K562 (cell line): ENCODE data around the gene ERGIC1. TPM values are rescaled to one million over a fixed set of nuclear protein-coding genes. Genes with fewer than 3 reads are reported as not detected.
A peak's percentile ranks its signal among the peaks of the same experiment; 100 is the strongest.

Experiments used
- AFF4 ChIP-seq: sonication (generic); formaldehyde crosslinking; IDR thresholded peaks from 2 replicates; pipeline ENCODE4 v1.8.0; 2023; ENCODE audit warnings: mild to moderate bottlenecking, missing genetic modification reagents
- CREB1 ChIP-seq, 2 experiments: sonication (generic) in 1 of 2; formaldehyde crosslinking in 1 of 2; IDR thresholded peaks; 2 replicates each; pipeline versions ENCODE4 v1.6.1 to v1.8.0; 2012 to 2022; ENCODE audit warnings: inconsistent platforms in 1 of 2, mild to moderate bottlenecking in 1 of 2, missing genetic modification reagents in 1 of 2, moderate library complexity in 1 of 2
- E2F3 ChIP-seq: fragments of 250-450 bp; sonication (Bioruptor Pico); IDR thresholded peaks from 2 replicates; pipeline ENCODE4 v1.4.0; 2020; ENCODE audit warnings: mild to moderate bottlenecking
- EHMT2 ChIP-seq: fragments of 450-650 bp; IDR thresholded peaks from 2 replicates; pipeline ENCODE4 v1.6.1; 2018; ENCODE audit warnings: antibody characterized with exemption
- FOXJ3 ChIP-seq: sonication (generic); formaldehyde crosslinking; IDR thresholded peaks from 2 replicates; pipeline ENCODE4 v1.4.0; 2020; ENCODE audit warnings: mild to moderate bottlenecking, missing genetic modification reagents
- MAFG ChIP-seq: fragments of 450-650 bp; conservative IDR thresholded peaks from 2 replicates; pipeline ENCODE4 v1.6.1; 2016; ENCODE audit warnings: missing genetic modification characterization, missing compliant biosample characterization
- SMAD4 ChIP-seq: fragments of 250-450 bp; sonication (Bioruptor Pico); conservative IDR thresholded peaks from 2 replicates; pipeline ENCODE4 v1.8.0; 2021; ENCODE audit warnings: inconsistent platforms, mild to moderate bottlenecking, moderate library complexity
- SPI1 ChIP-seq: IDR thresholded peaks from 2 replicates; pipeline ENCODE4 v1.6.1; 2011; ENCODE audit warnings: low read depth, low read length, control low read depth, borderline replicate concordance
- SRSF3 ChIP-seq: fragments of 200-400 bp; formaldehyde crosslinking; IDR thresholded peaks from 2 replicates; pipeline ENCODE4 v1.6.1; 2016; ENCODE audit warnings: mild to moderate bottlenecking, low read length, moderate library complexity; ENCODE audit not compliant: insufficient read depth
- TRIM24 ChIP-seq, 2 experiments: fragments of 450-650 bp; IDR thresholded peaks; 2 replicates each; pipeline ENCODE4 v1.6.1; 2016
- polyA plus RNA-seq, 8 experiments: library from polyadenylated mRNA; depleted of rRNA in 4 of 8; stranded (reverse) in 5 of 8; unstranded in 3 of 8; fragments of >200 nt; fragmentation: Nextera tagmentation in 2 of 8; fragmentation: Illumina TruSeq in 1 of 8; extraction: Ambion mirVana in 2 of 8; extraction: Trizol in 1 of 8; gene quantifications; 2 replicates each; pipeline versions ENCODE4 v1.2.1 to v1.2.3, GENCODE V29; 2011 to 2014; ENCODE audit warnings: inconsistent platforms in 1 of 8, missing spikeins in 1 of 8
- total RNA-seq, 7 experiments: library from RNA; depleted of rRNA in 6 of 7; stranded (reverse); fragments of >200 nt in 6 of 7; fragmentation: Illumina TruSeq in 2 of 7; extraction: Trizol in 2 of 7; gene quantifications; 2 replicates each; pipeline versions ENCODE4 v1.2.1 to v1.2.3, GENCODE V29; 2011 to 2021; ENCODE audit warnings: low replicate concordance in 1 of 7
- TF ChIP-seq, protein P1 (sequence below): fragments of 450-650 bp; IDR thresholded peaks from 2 replicates; pipeline ENCODE4 v1.6.1; 2016; ENCODE audit warnings: mild to moderate bottlenecking, moderate library complexity

Gene ERGIC1
- total and polyA plus RNA-seq, 9 of the 15 experiments (the other 6 are each of a cell fraction or from before 2014, with no cell fraction given) = 5.5 to 68.4 (median 36.4) TPM

DNA sequence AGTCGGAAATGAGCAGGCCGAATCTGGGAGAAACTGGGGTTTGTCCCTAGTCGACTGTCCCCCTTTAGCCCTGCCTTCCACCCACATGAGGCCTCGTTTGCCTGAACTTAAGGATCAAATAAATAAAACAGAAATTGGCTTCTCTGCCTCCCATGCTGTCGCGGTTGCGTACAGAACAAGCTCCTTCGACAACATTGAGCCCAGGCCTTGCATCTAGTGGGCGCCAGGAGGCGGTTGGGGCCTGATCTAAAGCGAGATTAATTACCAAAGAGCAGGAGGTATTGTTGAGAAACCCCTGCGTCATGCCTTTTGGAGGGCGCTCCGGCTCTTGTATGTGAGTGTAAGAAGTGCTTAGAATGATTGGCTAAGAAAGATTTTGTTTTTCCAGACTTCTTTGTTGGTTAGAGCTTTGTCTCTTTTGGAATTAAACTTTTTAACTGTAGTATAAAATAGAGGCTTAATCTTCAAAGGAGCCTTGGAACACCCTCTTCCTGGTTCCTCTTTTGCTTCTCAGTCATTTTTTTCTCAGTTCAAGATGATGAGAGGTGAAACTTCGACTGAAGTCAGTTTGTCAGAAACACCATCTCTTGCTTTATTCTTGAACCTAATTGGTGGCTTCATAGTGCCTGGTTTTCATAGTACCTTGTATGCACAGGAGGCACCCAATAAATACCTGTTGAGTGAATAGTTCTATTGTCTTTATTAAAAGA, 150.3 kb downstream of the ERGIC1 start (continued):
- TF ChIP-seq, protein P1, sequence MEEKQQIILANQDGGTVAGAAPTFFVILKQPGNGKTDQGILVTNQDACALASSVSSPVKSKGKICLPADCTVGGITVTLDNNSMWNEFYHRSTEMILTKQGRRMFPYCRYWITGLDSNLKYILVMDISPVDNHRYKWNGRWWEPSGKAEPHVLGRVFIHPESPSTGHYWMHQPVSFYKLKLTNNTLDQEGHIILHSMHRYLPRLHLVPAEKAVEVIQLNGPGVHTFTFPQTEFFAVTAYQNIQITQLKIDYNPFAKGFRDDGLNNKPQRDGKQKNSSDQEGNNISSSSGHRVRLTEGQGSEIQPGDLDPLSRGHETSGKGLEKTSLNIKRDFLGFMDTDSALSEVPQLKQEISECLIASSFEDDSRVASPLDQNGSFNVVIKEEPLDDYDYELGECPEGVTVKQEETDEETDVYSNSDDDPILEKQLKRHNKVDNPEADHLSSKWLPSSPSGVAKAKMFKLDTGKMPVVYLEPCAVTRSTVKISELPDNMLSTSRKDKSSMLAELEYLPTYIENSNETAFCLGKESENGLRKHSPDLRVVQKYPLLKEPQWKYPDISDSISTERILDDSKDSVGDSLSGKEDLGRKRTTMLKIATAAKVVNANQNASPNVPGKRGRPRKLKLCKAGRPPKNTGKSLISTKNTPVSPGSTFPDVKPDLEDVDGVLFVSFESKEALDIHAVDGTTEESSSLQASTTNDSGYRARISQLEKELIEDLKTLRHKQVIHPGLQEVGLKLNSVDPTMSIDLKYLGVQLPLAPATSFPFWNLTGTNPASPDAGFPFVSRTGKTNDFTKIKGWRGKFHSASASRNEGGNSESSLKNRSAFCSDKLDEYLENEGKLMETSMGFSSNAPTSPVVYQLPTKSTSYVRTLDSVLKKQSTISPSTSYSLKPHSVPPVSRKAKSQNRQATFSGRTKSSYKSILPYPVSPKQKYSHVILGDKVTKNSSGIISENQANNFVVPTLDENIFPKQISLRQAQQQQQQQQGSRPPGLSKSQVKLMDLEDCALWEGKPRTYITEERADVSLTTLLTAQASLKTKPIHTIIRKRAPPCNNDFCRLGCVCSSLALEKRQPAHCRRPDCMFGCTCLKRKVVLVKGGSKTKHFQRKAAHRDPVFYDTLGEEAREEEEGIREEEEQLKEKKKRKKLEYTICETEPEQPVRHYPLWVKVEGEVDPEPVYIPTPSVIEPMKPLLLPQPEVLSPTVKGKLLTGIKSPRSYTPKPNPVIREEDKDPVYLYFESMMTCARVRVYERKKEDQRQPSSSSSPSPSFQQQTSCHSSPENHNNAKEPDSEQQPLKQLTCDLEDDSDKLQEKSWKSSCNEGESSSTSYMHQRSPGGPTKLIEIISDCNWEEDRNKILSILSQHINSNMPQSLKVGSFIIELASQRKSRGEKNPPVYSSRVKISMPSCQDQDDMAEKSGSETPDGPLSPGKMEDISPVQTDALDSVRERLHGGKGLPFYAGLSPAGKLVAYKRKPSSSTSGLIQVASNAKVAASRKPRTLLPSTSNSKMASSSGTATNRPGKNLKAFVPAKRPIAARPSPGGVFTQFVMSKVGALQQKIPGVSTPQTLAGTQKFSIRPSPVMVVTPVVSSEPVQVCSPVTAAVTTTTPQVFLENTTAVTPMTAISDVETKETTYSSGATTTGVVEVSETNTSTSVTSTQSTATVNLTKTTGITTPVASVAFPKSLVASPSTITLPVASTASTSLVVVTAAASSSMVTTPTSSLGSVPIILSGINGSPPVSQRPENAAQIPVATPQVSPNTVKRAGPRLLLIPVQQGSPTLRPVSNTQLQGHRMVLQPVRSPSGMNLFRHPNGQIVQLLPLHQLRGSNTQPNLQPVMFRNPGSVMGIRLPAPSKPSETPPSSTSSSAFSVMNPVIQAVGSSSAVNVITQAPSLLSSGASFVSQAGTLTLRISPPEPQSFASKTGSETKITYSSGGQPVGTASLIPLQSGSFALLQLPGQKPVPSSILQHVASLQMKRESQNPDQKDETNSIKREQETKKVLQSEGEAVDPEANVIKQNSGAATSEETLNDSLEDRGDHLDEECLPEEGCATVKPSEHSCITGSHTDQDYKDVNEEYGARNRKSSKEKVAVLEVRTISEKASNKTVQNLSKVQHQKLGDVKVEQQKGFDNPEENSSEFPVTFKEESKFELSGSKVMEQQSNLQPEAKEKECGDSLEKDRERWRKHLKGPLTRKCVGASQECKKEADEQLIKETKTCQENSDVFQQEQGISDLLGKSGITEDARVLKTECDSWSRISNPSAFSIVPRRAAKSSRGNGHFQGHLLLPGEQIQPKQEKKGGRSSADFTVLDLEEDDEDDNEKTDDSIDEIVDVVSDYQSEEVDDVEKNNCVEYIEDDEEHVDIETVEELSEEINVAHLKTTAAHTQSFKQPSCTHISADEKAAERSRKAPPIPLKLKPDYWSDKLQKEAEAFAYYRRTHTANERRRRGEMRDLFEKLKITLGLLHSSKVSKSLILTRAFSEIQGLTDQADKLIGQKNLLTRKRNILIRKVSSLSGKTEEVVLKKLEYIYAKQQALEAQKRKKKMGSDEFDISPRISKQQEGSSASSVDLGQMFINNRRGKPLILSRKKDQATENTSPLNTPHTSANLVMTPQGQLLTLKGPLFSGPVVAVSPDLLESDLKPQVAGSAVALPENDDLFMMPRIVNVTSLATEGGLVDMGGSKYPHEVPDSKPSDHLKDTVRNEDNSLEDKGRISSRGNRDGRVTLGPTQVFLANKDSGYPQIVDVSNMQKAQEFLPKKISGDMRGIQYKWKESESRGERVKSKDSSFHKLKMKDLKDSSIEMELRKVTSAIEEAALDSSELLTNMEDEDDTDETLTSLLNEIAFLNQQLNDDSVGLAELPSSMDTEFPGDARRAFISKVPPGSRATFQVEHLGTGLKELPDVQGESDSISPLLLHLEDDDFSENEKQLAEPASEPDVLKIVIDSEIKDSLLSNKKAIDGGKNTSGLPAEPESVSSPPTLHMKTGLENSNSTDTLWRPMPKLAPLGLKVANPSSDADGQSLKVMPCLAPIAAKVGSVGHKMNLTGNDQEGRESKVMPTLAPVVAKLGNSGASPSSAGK = peak; percentile 84
- TF ChIP-seq FOXJ3 (CRISPR knock-in tag) = no peak
- no peak for TF ChIP-seq SRSF3
- peak; percentile 79 for TF ChIP-seq SPI1
- peak; percentile 78 for TF ChIP-seq MAFG (tag)
- no peak for TF ChIP-seq CREB1 (IDR thresholded peaks at IDR 0.05)
- no peak for TF ChIP-seq CREB1 (CRISPR knock-in tag; IDR thresholded peaks at IDR 0.05)
- peak; percentile 81; the same call in 1 of the 2 replicates for TF ChIP-seq AFF4 (CRISPR knock-in tag)
- TF ChIP-seq E2F3 (CRISPR knock-in tag) = no peak
- no peak; the same call in 1 of the 2 replicates for TF ChIP-seq SMAD4 (CRISPR knock-in tag)
- no peak for TF ChIP-seq EHMT2
- 0 out of 4 replicates have a peak, but pooled peaks of 1 of the 2 experiments have one; percentile 19 for TF ChIP-seq TRIM24 (IDR thresholded peaks at IDR 0.05)
